Adipose tissue (tissue), 3 donors: Measurements from ENCODE around the gene ZFAND2A. TPM values are rescaled to one million over a fixed set of nuclear protein-coding genes. Genes with fewer than 3 reads are reported as not detected.
"Not testable (repeated sequence)": the region's sequence is repeated elsewhere in the genome, so short reads cannot be mapped to it uniquely, and the experiment has no call there.

Source experiments
- H3K27ac ChIP-seq: one replicate; pipeline ENCODE4 v1.5.1; 2013; ENCODE audit warnings: low read depth, low read length
- WGBS, 3 donors: extraction: QIAGEN DNeasy Blood & Tissue Kit; methylation state at CpG; one replicate each; pipeline ENCODE4 v1.1.7; 2013; 5-methylcytosine and 5-hydroxymethylcytosine counted together
- polyA plus RNA-seq, 3 donors: library from polyadenylated mRNA; stranded (reverse); fragments of 200-250 nt; gene quantifications; one replicate each; pipeline ENCODE4 v1.2.3, GENCODE V29; 2013
- donor health status: healthy with polysubstance abuse.
- donor health status: Bipolar disorder and iron deficiency.
- donor health status: healthy.

Gene ZFAND2A
- polyA plus RNA-seq, 3 donors, result 35.0 to 49.8 (median 36.9) TPM

DNA sequence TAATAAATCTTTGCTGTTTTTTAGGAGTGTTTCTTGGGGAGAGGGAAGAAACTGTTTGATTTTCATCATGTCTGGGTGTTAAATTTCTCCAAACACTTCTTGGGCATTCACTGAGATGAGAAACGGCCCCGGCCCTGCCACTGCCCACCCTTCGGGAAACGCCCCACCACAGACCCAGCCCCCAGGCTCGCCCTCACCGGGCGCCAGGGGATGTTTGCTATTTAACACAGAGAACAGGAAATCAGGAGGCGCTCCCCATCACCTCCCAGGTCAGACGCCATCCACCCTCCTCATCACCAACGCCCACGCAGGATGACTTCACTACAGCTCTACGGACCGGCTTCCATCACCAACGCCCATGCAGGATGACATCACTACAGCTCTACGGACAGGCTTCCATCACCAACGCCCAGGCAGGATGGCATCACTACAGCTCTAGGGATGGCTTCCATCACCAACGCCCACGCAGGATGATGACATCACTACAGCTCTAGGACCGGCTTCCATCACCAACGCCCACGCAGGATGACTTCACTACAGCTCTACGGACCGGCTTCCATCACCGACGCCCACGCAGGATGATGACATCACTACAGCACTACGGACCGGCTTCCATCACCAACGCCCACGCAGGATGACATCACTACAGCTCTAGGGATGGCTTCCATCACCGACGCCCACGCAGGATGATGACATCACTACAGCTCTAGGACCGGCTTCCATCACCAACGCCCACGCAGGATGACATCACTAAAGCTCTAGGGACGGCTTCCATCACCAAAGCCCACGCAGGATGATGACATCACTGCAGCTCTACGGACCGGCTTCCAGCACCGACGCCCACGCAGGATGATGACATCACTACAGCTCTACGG lies 44.6 kb downstream of the ZFAND2A start:
- not testable (repeated sequence) for H3K27ac ChIP-seq
- 89 to 93% (median 91%) methylated on average over 44 of the region's 44 CpGs for WGBS, 3 donors

DNA sequence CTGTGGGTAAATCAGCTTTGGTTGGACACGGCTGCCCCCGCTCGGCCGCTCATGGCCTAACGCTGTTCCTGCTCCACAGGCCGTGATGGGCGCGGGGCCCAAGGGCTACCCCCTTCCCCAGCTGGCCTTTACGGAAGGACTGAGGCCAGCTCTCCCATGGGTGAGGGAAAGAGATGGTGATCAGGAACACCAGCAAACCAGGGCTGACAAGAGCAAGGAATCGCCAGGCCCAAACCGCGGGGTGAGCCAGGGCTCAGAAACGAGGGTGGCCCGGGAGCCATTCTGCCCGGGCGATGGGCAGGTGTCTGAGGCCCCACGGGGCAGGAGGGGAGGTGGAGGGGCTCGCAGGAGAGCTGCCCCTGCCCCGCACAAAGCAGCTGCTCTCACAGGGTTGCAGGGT lies 45.5 kb downstream of the ZFAND2A start:
- no peak overlapping the region for H3K27ac ChIP-seq
- WGBS, 3 donors, result 91 to 95% (median 92%) methylated on average over 19 of the region's 19 CpGs

DNA sequence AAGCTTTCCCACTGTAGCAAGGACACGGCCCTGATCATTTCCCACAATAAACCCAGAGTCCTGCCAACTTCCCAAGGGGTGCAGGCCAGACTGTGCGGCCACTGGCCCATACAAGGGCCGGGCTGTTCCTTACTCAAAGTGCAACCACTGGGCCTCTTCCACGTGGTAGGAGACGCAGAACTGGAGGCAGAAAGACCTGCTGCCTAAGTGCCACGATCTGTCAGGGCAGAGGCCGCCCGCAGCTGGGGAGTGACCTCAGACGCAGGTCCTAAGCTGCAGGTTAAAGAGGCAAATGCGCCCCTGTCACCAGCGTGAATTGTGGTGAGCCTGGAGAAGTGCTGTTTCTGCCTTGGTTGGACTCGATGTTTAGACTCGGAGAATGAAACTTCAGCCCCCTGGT lies 45.9 kb downstream of the ZFAND2A start:
- H3K27ac ChIP-seq, result no peak overlapping the region
- 85 to 88% (median 87%) methylated on average over 13 of the region's 13 CpGs for WGBS, 3 donors

DNA sequence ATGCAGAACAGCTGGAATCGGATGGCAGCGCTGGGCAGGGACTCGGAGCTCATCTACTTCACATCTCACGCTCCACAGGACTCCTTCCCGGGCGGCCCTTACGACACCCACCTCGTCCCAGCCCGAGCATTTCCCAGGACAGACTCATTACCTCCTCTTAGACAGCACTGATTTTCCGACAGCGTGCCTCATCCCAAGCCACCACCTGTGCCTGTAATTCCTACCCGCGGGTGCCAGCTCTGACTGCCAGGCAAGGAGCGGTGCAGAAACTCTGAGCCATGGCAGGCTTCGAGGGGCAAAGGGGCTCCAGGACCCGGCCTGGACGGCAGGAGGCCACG lies 46.5 kb downstream of the ZFAND2A start:
- H3K27ac ChIP-seq, result no peak overlapping the region
- WGBS, 3 donors, result 88 to 91% (median 89%) methylated on average over 18 of the region's 18 CpGs

DNA sequence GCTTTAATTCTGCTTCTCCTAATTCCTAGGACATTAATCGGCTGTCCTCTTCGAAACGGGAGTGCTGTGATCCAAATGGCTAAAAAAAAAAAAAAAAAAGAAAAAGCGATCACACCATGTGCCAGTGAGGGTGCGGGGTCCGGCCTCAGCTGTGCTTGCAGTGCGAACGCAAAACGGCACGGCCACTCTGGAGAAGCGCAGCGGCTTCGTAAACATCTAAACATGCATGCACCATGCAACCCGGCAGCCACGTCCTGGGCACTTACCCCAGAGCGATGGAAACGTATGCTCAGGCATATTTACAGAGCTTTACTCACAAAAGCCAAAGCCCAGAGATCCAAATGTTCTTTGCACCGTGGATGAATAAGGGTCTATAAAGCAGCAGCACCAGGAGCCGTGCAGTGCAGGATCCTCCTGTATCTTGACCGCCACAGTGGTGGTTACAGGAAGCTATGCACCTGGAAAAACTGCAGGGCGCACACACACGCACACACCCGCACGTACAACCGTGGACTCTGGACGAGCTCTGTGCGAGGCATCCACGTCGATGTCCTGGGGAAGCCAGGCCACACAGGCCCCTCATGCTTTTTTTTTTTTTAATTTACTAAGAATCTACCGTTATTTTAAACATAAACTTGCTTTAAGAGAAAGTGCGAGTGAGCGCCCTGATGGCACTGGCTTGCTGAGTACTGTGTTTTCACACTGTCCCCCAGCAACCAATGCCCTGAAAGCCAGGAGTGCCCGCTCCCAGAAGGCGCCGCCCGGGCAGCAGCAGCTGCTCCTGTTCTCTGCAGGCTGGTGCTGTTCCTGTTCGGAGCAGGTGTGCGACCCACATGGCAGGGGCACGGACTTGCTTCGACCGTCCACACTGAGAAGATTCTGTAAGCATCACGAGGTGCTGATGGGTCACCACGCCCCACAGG lies 47.1 kb downstream of the ZFAND2A start:
- WGBS, 3 donors, result 90 to 93% (median 92%) methylated on average over 42 to 43 of the region's 43 CpGs
- H3K27ac ChIP-seq, result no peak overlapping the region

DNA sequence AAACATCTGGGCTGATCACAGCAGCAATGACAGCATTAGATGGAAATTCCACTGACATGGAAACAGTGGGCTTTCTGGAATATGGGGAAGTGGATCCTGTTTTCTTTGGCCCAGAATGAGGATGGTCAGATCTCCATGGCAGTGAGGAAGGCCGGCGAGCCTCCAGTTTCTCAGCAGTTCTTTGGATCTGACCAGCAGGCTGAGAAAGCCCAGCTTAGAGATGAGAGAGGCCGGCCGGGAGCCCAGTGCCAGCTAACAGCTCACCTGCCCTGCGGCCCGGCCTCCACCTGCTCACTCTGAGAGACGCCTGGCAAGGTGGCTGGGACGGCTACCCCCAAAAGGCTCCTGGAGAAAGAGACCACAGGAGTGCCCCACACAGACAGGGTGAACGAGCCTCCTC lies 47.9 kb downstream of the ZFAND2A start:
- WGBS, 3 donors, result 81 to 91% (median 91%) methylated on average over 9 of the region's 9 CpGs
- H3K27ac ChIP-seq, result no peak overlapping the region

DNA sequence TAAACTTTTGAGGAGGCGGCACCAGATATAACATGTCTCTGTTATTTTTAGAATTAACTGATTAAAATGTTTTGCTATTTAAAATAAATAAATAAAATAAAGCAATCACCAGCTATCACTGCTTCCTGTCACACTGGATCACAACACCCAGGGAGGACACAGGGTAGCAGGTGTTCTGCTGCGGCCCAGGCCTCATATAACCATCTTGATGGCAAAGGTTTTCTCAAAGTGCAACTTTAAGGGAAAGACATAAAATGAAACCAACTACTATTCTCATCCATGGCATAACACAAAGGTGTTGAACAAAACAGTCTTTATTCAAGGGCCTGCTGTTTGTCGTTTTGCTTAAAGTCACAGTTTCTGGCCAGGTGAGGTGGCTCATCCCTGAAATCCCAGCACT lies 48.8 kb downstream of the ZFAND2A start:
- H3K27ac ChIP-seq, result no peak overlapping the region

DNA sequence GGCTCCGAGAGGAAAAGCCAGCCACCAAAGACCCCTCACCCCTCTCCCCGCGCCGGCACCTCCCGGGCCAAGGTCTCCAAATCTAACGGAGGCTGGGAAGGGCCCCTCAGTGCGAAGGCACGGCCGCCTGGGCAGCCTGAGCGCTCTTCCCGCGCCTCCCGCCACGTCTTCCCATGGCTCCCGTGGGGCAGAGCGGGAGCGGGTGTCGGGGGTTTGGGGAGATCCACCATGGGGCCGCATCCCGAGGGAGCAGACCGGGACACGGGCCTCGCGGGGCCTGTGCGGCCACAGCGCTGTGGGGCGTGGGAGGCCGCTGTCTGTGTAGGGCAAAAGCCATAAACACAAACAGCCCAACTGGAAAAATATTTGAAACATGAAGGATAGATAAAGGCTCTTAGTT lies 49.6 kb downstream of the ZFAND2A start:
- no peak overlapping the region for H3K27ac ChIP-seq
- 84 to 97% (median 91%) methylated on average over 26 to 28 of the region's 28 CpGs for WGBS, 3 donors

More for the DNA sequence above, 48.8 kb downstream of the ZFAND2A start:
- 84 to 94% (median 88%) methylated on average over 3 of the region's 3 CpGs for WGBS, 3 donors

DNA sequence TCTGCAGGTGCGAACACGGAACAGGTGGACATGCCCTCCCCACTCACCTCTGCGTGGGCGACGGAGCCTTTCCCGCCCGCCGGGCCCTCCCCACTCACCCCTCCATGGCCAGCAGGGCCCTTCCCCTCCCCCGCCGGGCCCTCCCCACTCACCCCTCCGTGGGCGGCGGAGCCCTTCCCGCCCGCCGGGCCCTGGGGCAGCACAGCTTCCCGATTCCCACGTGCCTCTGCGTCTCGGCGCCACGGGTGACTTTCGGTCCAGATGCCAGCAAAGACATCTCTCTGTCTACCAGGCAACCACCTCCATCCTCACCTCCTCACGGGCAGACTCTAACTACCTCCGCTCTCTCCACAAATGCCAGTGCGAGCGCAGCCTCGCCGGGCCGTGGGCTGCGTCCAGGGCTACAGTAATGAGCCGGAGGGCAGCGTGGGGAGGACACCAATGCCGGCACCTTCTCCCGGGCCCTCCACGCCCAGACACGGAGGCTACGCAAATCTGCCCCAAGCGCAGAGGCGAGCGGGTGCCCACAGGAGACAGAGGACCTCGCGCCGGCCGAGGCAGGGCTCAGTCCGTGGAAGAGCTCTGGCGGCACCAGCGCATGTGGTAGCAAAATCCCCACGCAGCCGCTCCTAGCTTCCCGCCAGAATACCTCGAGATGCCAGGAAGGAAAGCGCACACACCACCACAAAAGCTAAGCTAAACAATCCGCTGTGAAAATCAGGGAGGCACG lies 50.2 kb downstream of the ZFAND2A start:
- WGBS, 3 donors, result 94 to 96% (median 95%) methylated on average over 49 to 55 of the region's 55 CpGs
- no peak overlapping the region for H3K27ac ChIP-seq

DNA sequence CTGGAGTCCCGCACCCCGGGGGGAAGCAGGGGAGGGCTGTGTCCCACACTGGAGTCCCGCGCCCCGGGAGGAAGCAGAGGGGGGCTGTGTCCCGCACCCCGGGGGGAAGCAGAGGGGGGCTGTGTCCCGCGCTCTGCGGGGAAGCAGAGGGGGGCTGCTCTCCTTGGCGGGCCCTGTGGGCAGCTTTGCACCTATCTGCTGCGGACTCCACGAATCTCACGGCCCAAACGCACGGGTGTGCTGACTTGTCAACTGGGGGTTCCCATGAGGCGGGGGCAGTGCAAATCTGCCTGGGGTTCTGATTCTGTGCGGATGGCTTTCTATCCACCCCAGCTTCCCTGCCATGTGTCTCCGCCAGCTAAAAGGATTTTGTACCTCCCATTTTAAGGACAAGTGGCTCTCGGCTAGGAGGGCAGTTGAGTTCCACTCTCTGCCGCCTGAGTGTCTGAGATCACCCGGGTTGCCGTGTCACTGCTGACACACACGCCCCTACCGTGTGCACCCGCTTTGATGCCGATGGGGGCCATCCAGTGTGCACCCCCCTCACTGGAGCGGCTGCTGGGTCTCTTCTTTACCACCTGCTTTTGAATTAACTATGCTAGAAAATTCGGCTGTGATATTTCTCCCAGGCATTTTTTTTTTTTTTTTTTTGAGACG lies 51.6 kb downstream of the ZFAND2A start:
- no peak overlapping the region for H3K27ac ChIP-seq
- WGBS, 3 donors, result 76 to 89% (median 78%) methylated on average over 26 to 30 of the region's 30 CpGs

DNA sequence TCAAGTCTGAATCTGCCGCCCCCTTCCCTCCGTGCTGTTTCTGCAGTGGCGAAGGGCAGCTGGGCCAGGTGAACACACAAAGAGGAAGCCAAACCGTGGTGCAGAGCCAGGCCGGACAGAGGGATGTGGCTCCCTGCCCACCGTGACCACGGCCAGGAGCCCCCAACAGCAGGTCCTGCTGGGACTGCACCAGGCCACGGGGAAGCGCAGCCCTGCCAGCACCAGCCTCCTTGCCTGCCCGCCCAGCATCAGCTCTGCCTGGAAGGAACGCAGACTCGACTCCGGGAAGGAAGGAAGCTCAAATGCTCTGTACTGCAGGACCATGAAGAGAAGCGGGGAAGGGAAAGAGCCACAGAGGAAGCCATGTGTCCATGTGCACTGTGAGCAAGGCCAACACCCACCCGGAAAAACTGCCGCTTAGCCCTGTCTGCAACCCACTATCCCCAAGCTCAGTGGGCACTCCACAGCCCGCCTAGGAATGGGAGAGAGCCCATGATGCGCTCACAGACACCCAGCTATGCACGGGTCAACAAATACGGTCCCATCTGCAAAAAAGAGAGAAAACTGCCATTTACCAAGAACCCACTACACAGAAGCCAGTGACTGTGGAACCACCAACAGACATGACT lies 53.1 kb downstream of the ZFAND2A start:
- WGBS, 3 donors, result 60 to 81% (median 66%) methylated on average over 20 of the region's 20 CpGs
- no peak overlapping the region for H3K27ac ChIP-seq

DNA sequence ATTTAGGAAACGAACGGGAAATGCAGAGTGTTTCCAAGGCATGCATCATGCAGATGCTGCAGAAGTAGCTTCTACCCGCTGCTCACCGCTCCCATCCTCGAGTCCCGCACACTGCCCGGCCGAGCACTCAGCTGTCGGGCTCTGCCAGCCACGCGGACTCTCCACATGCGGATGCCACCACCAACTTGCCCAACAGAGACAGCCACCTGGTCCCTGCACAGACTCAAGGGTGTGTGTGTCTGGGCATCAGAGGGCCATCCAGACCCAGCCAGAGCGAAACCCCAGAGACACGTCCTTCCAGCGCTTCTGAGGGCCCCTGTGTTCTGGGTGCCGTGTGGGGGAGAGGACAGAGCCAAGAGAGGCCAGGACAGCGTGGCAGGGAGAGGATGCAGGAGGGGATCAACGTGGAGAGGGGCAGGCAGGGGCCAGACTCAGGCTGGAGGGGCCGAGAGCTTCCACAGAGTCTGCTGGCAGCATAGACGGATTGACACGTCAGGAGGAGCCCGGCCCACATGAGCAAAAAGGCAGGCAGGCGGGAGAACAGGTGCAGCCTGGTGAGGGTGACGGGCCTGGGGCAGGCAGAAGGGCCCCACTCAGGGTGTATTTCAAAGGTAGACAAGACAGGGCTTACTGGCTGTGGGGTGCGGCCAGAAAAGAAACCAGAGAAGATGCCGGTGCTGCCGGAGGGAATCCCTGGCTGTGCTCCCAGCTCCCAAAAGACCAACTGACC lies 53.8 kb downstream of the ZFAND2A start:
- 84 to 88% (median 87%) methylated on average over 27 of the region's 27 CpGs for WGBS, 3 donors
- H3K27ac ChIP-seq, result no peak overlapping the region

DNA sequence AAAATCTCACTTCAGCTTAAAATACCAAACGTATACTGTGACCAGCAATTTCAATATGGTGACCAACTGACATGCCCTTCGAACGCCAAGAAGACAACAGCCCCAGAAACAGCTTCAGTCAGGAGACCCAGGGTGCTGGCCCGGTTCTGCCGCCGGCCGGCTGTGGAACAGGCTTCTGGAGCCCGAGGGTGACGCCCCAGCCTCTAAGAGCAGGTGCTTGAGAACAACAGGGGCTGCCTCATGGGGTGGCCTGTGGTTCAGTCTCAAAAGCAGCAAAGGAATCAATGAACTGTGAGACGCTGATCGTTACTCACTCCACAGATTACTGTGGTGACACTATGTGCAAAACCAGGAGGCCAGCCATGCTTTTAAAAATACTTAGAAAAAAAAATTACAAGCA lies 54.8 kb downstream of the ZFAND2A start:
- H3K27ac ChIP-seq, result no peak overlapping the region
- WGBS, 3 donors, result 87 to 94% (median 93%) methylated on average over 11 of the region's 11 CpGs

DNA sequence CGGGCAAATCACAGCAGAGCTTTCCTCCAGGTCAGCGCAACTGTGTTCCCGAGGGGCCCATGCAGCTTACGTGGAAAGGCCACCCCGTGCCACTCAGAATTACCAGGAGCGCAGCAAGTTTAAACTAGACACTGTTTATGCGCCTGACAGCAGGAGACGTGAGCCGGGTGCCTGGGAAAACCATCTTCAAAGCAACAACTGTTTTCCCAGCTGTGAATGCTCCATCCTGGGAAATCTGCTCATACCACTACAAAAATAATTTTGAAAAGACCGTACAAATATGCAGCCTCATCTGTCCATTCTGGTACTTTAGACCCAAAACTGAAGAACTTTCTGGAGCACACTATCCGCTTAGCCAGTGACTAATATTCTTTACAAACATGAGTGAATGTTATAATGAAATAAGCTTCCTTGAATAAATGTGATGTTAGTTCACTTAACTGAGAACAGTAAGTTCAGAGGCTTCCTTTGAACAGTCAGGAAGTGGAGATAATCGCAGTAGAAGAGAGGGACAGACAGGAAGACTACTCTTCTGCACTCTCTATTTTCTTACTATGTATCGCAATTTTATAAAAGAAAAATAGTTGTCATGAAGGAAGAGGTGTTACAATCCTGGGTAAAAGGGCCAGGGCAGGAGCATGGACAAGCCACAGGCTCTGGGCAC lies 55.3 kb downstream of the ZFAND2A start:
- no peak overlapping the region for H3K27ac ChIP-seq
- 78 to 88% (median 81%) methylated on average over 13 of the region's 13 CpGs for WGBS, 3 donors

DNA sequence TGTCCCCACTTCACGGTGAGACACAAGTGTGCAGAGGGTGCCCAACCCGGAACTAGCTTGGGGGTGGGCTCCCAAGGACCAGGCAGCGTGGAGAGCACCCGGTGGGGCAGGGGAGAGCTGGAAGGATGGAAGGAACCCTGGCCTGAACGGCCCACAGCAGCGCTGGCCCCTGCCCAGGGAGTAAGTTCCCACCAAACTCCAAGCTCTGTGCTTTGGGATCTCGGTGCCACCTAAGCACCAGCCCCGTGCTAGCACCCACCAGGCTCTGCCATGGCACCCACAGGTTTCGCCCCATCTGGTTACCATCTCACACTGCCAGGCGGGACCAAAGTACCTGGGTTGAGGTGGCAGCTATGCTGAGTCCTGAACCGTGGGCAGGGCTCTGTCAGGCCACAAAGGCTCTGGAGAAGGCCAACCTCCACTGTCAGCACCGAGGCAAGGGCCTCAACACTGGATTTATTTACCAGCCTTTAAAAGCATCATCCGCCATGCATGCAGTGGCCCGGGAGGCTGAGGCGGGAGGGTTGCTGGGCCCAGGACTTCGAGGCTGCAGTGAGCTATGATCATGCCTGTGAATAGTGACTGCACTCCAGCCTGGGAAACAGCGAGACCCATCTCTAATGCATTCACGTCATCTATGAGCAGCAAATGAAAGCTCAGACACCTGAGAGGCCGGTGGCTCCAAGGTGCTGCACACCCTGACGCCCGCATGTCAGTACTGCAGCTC lies 56.0 kb downstream of the ZFAND2A start:
- 87 to 92% (median 89%) methylated on average over 21 of the region's 21 CpGs for WGBS, 3 donors
- H3K27ac ChIP-seq, result no peak overlapping the region
